LoVo (cell line): ENCODE data around the gene KRT6B.
"Not testable (repeated sequence)": the region's sequence is repeated elsewhere in the genome, so short reads cannot be mapped to it uniquely, and the experiment has no call there.

Experiments used
- DNase-seq: peaks from one replicate; pipeline ENCODE4 v3.0.0-alpha.2; 2016; ENCODE audit warnings: low spot score

Gene KRT6B

GRCh38 chr12:52469853-52470252 lies 17.9 kb upstream of the KRT6B start:
- DNase-seq: no peak

- no peak for DNase-seq
Observed at GRCh38 chr12:52464897-52465296, 13.0 kb upstream of the KRT6B start.

GRCh38 chr12:52461693-52462092 lies 9.7 kb upstream of the KRT6B start:
- DNase-seq: no peak

- no peak for DNase-seq
Observed at GRCh38 chr12:52458861-52459260, 6.9 kb upstream of the KRT6B start.

GRCh38 chr12:52455821-52456220 lies 3.9 kb upstream of the KRT6B start:
- no peak for DNase-seq

GRCh38 chr12:52454411-52455201 lies 2.7 kb upstream of the KRT6B start:
- peak; percentile 46 for DNase-seq

- DNase-seq: no peak
Observed at GRCh38 chr12:52448228-52448627, 3.7 kb downstream of the KRT6B start.

GRCh38 chr12:52447196-52447595 lies 4.8 kb downstream of the KRT6B start:
- DNase-seq: not testable (repeated sequence)

GRCh38 chr12:52446367-52447045 lies 5.4 kb downstream of the KRT6B start:
- DNase-seq: no peak

- no peak for DNase-seq
Observed at GRCh38 chr12:52445876-52446275, 6.1 kb downstream of the KRT6B start.

GRCh38 chr12:52444647-52445595 lies 7.0 kb downstream of the KRT6B start:
- no peak for DNase-seq

GRCh38 chr12:52443966-52444365 lies 8.0 kb downstream of the KRT6B start:
- DNase-seq: no peak

- DNase-seq: peak; percentile 58
Observed at GRCh38 chr12:52442600-52443061, 9.3 kb downstream of the KRT6B start.

GRCh38 chr12:52441320-52441911 lies 10.5 kb downstream of the KRT6B start:
- peak; percentile 7 for DNase-seq

GRCh38 chr12:52440821-52441319 lies 11.1 kb downstream of the KRT6B start:
- DNase-seq: no peak

- no peak for DNase-seq
Observed at GRCh38 chr12:52439845-52440244, 12.1 kb downstream of the KRT6B start.

GRCh38 chr12:52439420-52439819 lies 12.5 kb downstream of the KRT6B start:
- DNase-seq: no peak

GRCh38 chr12:52438305-52439301 lies 13.3 kb downstream of the KRT6B start:
- no peak for DNase-seq

- no peak for DNase-seq
Observed at GRCh38 chr12:52437508-52437907, 14.4 kb downstream of the KRT6B start.

GRCh38 chr12:52436828-52437474 lies 15.0 kb downstream of the KRT6B start:
- no peak for DNase-seq
